T-cell (primary cell): ENCODE measurements around the gene APRT. TPM values are rescaled to one million over a fixed set of nuclear protein-coding genes. Genes with fewer than 3 reads are reported as not detected.

Source experiments
- ATAC-seq, 4 experiments: fragments of 200-7000 bp in 3 of 4; fragments of 150-1000 bp in 1 of 4; cut with Tn5 transposase; replicated peaks in 1 of 4; 1 replicate in 3 of 4; 2 replicates in 1 of 4; pipeline ENCODE4 v1.10.0; 2021; ENCODE audit warnings: moderate library complexity in 3 of 4, mild to moderate bottlenecking in 2 of 4, moderate number of reproducible peaks in 1 of 4
- CTCF ChIA-PET, 2 donors: fragments of 300-600 bp; sonication (Branson Sonifier 250); formaldehyde crosslinking; loops; one replicate each; lab custom pipeline; 2022; ENCODE audit warnings: antibody characterized with exemption in 2 of 2; lab: Charles Lee
- POLR2A ChIA-PET, 2 donors: fragments of 300-600 bp; sonication (Branson Sonifier 250); formaldehyde crosslinking; loops; one replicate each; lab custom pipeline; 2022; ENCODE audit warnings: antibody characterized with exemption in 2 of 2; lab: Charles Lee
- DNase-seq, 35 experiments: peaks; one replicate each; pipeline versions ENCODE4 v3.0.0 to v3.0.0-alpha.2; 2013 to 2023
- H3K27ac ChIP-seq: one replicate; pipeline ENCODE4 v1.5.1; 2013; ENCODE audit warnings: low read length
- H3K27me3 ChIP-seq, 2 experiments: replicated peaks in 1 of 2; 1 replicate in 1 of 2; 2 replicates in 1 of 2; pipeline versions ENCODE4 v1.6.1 to v1.7.0; 2013; ENCODE audit warnings: low read length in 1 of 2, mixed read lengths in 1 of 2; ENCODE audit not compliant: control insufficient read depth in 2 of 2, insufficient read depth in 2 of 2; ENCODE audit errors: extremely low read depth in 1 of 2
- H3K36me3 ChIP-seq, 2 donors: 1 replicate in 1 of 2; 2 replicates in 1 of 2; pipeline versions ENCODE4 v1.6.1 to v1.7.0; 2013; ENCODE audit warnings: low read length in 1 of 2; ENCODE audit not compliant: control insufficient read depth in 2 of 2, insufficient read depth in 1 of 2; ENCODE audit errors: extremely low read depth in 1 of 2
- H3K4me1 ChIP-seq, 2 experiments: 1 replicate in 1 of 2; 2 replicates in 1 of 2; pipeline versions ENCODE4 v1.6.1 to v1.7.0; 2013; ENCODE audit warnings: low read length in 2 of 2, mixed read lengths in 1 of 2; ENCODE audit not compliant: insufficient read depth in 2 of 2, control insufficient read depth in 1 of 2; ENCODE audit errors: extremely low read depth in 1 of 2
- H3K4me3 ChIP-seq, 2 donors: 1 replicate in 1 of 2; 2 replicates in 1 of 2; pipeline versions ENCODE4 v1.5.1 to v1.7.0; 2013; ENCODE audit warnings: mild to moderate bottlenecking in 2 of 2, low read length in 1 of 2, moderate library complexity in 1 of 2; ENCODE audit not compliant: control insufficient read depth in 1 of 2; ENCODE audit errors: extremely low read depth in 1 of 2
- H3K9me3 ChIP-seq: 2 replicates; pipeline ENCODE4 v1.7.0; 2013
- H3K27ac Mint-ChIP-seq, 2 donors: one replicate each; pipeline ENCODE4 v1.8.0; 2020 to 2021; ENCODE audit warnings: mild to moderate bottlenecking in 2 of 2, mixed read lengths in 2 of 2
- H3K27me3 Mint-ChIP-seq, 2 donors: one replicate each; pipeline ENCODE4 v1.8.0; 2021 to 2022; ENCODE audit warnings: mixed read lengths in 2 of 2
- H3K36me3 Mint-ChIP-seq: one replicate; pipeline ENCODE4 v1.8.0; 2021; ENCODE audit warnings: mixed read lengths
- H3K4me1 Mint-ChIP-seq, 3 donors: one replicate each; pipeline ENCODE4 v1.8.0; 2020 to 2022; ENCODE audit warnings: mixed read lengths in 3 of 3, mild to moderate bottlenecking in 1 of 3
- H3K4me3 Mint-ChIP-seq, 3 donors: one replicate each; pipeline ENCODE4 v1.8.0; 2020 to 2022; ENCODE audit warnings: mild to moderate bottlenecking in 3 of 3, mixed read lengths in 3 of 3, moderate library complexity in 3 of 3
- H3K9me3 Mint-ChIP-seq, 3 donors: one replicate each; pipeline ENCODE4 v1.8.0; 2020 to 2022; ENCODE audit warnings: mixed read lengths in 3 of 3
- WGBS: methylation state at CpG from one replicate; pipeline ENCODE4 v1.1.5; 2013; ENCODE audit warnings: missing lambda C conversion rate; ENCODE audit not compliant: insufficient coverage; 5-methylcytosine and 5-hydroxymethylcytosine counted together
- total RNA-seq, 35 experiments: library from RNA in 6 of 35; stranded (reverse) in 6 of 35; fragments of 120-200 nt in 1 of 35; gene quantifications; one replicate each; pipeline versions ENCODE4 v1.2.1 to v1.2.4 and lab custom pipeline; 2013 to 2026

The APRT gene
- total RNA-seq, 5 donors from 2014 or later (not counting 1 experiment from before 2014, with no cell fraction given), result 166 to 245 (median 228) TPM

DNA sequence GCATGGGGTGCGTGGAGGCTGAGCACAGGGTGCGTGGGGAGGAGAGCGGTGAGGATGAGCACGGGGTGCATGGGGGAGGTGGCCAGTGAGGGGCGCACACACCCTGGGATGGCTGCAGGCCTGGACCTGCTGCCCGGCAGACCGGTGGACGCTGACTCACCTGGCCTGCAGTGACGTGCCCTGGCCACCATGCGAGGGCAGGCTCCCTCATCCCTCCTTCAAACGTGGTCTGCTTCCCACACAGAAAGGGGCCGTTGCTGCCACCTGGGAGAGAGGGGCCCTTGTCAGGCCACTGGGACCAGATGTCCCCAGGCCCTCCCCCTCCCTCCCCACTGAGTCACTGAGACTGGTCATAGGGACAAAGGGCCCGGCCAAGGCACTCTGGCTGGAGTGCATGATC is 20.1 kb upstream of the APRT start:
- POLR2A ChIA-PET, result no interaction called here
- Histone ChIP-seq H3K9me3 (no peaks in the 10 kb centered on the region), H3K4me1 (no peaks in the 10 kb centered on the region), H3K36me3 (peaks cover 5 to 7% of the 10 kb centered on the region in 2 donors), H3K27ac (no peak overlapping the region), H3K27me3 (no peaks in the 10 kb centered on the region), H3K4me3 (no peak overlapping the region)
- WGBS, result 92% methylated on average over 7 of the region's 13 CpGs
- CTCF ChIA-PET, result no interaction called here
- Mint-ChIP-seq H3K27me3 (no peaks in the 10 kb centered on the region), H3K4me3 (no peak overlapping the region), H3K36me3 (peaks cover 3% of the 10 kb centered on the region), H3K27ac (no peak overlapping the region), H3K9me3 (no peaks in the 10 kb centered on the region), H3K4me1 (no peaks in the 10 kb centered on the region)
- DNase-seq (no peak), ATAC-seq (no peak)

DNA sequence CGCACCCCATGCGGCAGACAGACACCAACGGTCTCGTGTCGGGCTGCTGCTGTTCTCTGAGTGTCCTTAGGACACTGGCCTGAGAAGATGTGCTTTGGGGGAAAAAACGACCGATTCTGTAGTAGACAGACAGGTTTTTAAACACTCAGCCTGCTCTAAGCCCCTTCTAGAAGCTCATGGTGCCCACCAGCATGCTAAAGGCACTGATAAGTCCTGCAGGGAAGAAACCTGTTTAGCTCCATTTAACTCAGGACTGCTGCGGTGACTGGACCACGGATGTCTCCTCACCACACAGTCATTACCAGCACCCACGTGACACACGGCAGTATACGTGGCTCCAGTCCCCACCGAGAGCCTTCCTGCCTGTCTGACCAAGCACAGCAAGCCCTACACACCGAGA is 19.1 kb upstream of the APRT start:
- H3K4me1 Mint-ChIP-seq, result no peaks in the 10 kb centered on the region
- POLR2A ChIA-PET, result no interaction called here
- DNase-seq, result no peak
- H3K36me3 ChIP-seq, result peaks cover 7% of the 10 kb centered on the region in 2 donors
- H3K36me3 Mint-ChIP-seq, result peaks cover 3% of the 10 kb centered on the region
- H3K9me3 ChIP-seq, result no peaks in the 10 kb centered on the region
- H3K4me3 Mint-ChIP-seq, result no peak overlapping the region
- no peak overlapping the region for H3K27ac ChIP-seq
- no peak overlapping the region for H3K27ac Mint-ChIP-seq
- no peaks in the 10 kb centered on the region for H3K9me3 Mint-ChIP-seq
- no peak overlapping the region for H3K4me3 ChIP-seq
- no peaks in the 10 kb centered on the region for H3K27me3 ChIP-seq
- CTCF ChIA-PET, result interaction anchor here in 1 of 2 donors (0.5 kb wide), 1 partner anchor 39 kb away, joined by 4 read pairs; no protein-coding TSS in a partner anchor
- no peaks in the 10 kb centered on the region for H3K4me1 ChIP-seq
- no peak for ATAC-seq
- no peaks in the 10 kb centered on the region for H3K27me3 Mint-ChIP-seq
- WGBS, result 93% methylated on average over 10 of the region's 14 CpGs

- 91% methylated on average over 11 of the region's 11 CpGs for WGBS
Observed at GRCh38 chr16:88830258-88830657, 18.5 kb upstream of the APRT start.

GRCh38 chr16:88828711-88829110 is 17.0 kb upstream of the APRT start:
- DNase-seq (no peak), ATAC-seq (no peak)
- Mint-ChIP-seq H3K4me3 (no peak overlapping the region), H3K27me3 (no peaks in the 10 kb centered on the region), H3K36me3 (peaks cover under 1% of the 10 kb centered on the region), H3K9me3 (no peaks in the 10 kb centered on the region), H3K27ac (no peak overlapping the region), H3K4me1 (no peaks in the 10 kb centered on the region)
- Histone ChIP-seq H3K36me3 (peaks cover 4 to 7% of the 10 kb centered on the region in 2 donors), H3K27me3 (no peaks in the 10 kb centered on the region), H3K9me3 (no peaks in the 10 kb centered on the region), H3K27ac (no peak overlapping the region), H3K4me1 (no peaks in the 10 kb centered on the region), H3K4me3 (no peak overlapping the region)
- CTCF ChIA-PET, result no interaction called here
- POLR2A ChIA-PET, result no interaction called here
- WGBS, result 87% methylated on average over 24 of the region's 24 CpGs

More at GRCh38 chr16:88830258-88830657, 18.5 kb upstream of the APRT start:
- Mint-ChIP-seq H3K9me3 (no peaks in the 10 kb centered on the region), H3K27me3 (no peaks in the 10 kb centered on the region), H3K4me3 (no peak overlapping the region), H3K27ac (no peak overlapping the region), H3K36me3 (peaks cover 3% of the 10 kb centered on the region), H3K4me1 (no peaks in the 10 kb centered on the region)
- no peaks in the 10 kb centered on the region for H3K9me3 ChIP-seq
- ChIA-PET POLR2A (no interaction called here), CTCF (interaction anchor here in 1 of 2 donors (0.5 kb wide), 1 partner anchor 38 kb away, joined by 4 read pairs; no protein-coding TSS in a partner anchor)
- no peak overlapping the region for H3K27ac ChIP-seq
- no peak for ATAC-seq
- no peaks in the 10 kb centered on the region for H3K27me3 ChIP-seq
- DNase-seq, result no peak
- H3K4me3 ChIP-seq, result no peak overlapping the region
- H3K36me3 ChIP-seq, result peaks cover 7% of the 10 kb centered on the region in 2 donors
- H3K4me1 ChIP-seq, result no peaks in the 10 kb centered on the region

- no peaks in the 10 kb centered on the region for H3K9me3 ChIP-seq
- H3K4me1 ChIP-seq, result no peaks in the 10 kb centered on the region
- Mint-ChIP-seq H3K4me1 (no peaks in the 10 kb centered on the region), H3K9me3 (no peaks in the 10 kb centered on the region), H3K27me3 (no peaks in the 10 kb centered on the region), H3K36me3 (no peaks in the 10 kb centered on the region), H3K27ac (no peak overlapping the region), H3K4me3 (no peak overlapping the region)
- ATAC-seq (no peak), DNase-seq (no peak)
- peaks cover 4 to 7% of the 10 kb centered on the region in 2 donors for H3K36me3 ChIP-seq
- 95% methylated on average over 17 of the region's 21 CpGs for WGBS
- CTCF ChIA-PET, result no interaction called here
- no peak overlapping the region for H3K4me3 ChIP-seq
- no peak overlapping the region for H3K27ac ChIP-seq
- POLR2A ChIA-PET, result no interaction called here
- H3K27me3 ChIP-seq, result no peaks in the 10 kb centered on the region
Observed at GRCh38 chr16:88827727-88828126, 16.0 kb upstream of the APRT start.

DNA sequence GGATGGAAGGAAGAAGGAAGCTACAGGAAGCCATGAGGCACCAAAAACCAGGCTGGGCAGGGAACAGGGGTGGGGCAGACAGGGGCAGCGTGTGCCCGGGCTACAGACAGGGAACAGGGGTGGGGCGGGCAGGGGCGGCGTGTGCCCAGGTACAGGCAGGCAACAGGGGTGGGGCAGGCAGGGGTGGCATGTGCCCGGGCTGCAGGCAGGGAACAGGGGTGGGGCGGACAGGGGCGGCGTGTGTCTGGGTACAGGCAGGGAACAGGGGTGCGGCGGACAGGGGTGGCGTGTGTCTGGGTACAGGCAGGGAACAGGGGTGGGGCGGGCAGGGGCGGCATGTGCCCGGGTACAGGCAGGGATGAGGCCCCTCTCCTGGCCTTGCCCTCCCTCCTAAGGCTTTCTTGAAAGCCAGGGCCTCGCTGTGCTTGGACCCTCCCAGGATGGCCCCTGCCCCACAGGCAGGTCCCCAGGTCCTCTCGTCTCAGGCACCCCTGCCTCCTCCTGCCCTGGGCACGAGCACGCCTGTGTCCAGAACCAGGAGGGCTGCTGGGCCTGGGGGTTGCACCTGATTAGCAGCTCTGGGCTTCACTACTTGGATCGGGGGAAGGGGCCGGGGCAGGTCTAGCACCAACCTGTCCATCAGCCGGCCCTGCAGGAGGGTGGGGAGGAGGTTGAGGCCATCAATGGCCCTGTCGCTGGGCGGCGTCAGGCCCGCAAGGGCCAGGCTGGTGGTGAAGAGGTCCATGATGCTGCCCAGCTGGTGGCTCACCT is 14.5 kb upstream of the APRT start:
- CTCF ChIA-PET, result no interaction called here

More for the DNA sequence above, 14.5 kb upstream of the APRT start:
- Mint-ChIP-seq H3K9me3 (no peaks in the 10 kb centered on the region), H3K27ac (no peak overlapping the region), H3K4me1 (no peaks in the 10 kb centered on the region), H3K27me3 (no peaks in the 10 kb centered on the region), H3K4me3 (no peak overlapping the region), H3K36me3 (no peaks in the 10 kb centered on the region)
- DNase-seq, result no peak
- Histone ChIP-seq H3K4me1 (no peaks in the 10 kb centered on the region), H3K36me3 (peaks cover 14 to 15% of the 10 kb centered on the region in 2 donors), H3K9me3 (no peaks in the 10 kb centered on the region), H3K4me3 (no peak overlapping the region), H3K27ac (no peak overlapping the region), H3K27me3 (no peaks in the 10 kb centered on the region)
- POLR2A ChIA-PET, result no interaction called here
- ATAC-seq, result no peak
- 96% methylated on average over 22 of the region's 26 CpGs for WGBS
